Ramos (cell line): ENCODE data around the gene RASGRP1.

ENCODE experiments used
- in situ Hi-C: fragments of 300-500 bp; cut with MboI; formaldehyde crosslinking; loops from one replicate; pipeline ENCODE4 v1.14.3; 2022; ENCODE audit warnings: low sequenced_read_pairs; ENCODE audit not compliant: unreplicated experiment

Gene RASGRP1

GRCh38 chr15:38576837-38577236 is 12.2 kb upstream of the RASGRP1 start:
- in situ Hi-C loops = no loop called here

GRCh38 chr15:38576261-38576660 is 11.6 kb upstream of the RASGRP1 start:
- in situ Hi-C loops = no loop called here

GRCh38 chr15:38565287-38565670 is 665 bp upstream of the RASGRP1 start:
- in situ Hi-C loops = loop anchor here (5.0 kb wide), 1 partner anchor 122 kb away; no protein-coding TSS in a partner anchor

GRCh38 chr15:38563723-38564519 is 693 bp downstream of the RASGRP1 start:
- in situ Hi-C loops = no loop called here

GRCh38 chr15:38562278-38562677 is 2.3 kb downstream of the RASGRP1 start:
- in situ Hi-C loops = no loop called here

GRCh38 chr15:38560456-38560926 is 4.1 kb downstream of the RASGRP1 start:
- in situ Hi-C loops = no loop called here

- in situ Hi-C loops = no loop called here
Observed at GRCh38 chr15:38559636-38560307, 4.8 kb downstream of the RASGRP1 start.

- in situ Hi-C loops = no loop called here
Observed at GRCh38 chr15:38559131-38559530, 5.5 kb downstream of the RASGRP1 start.

GRCh38 chr15:38558372-38559059 is 6.1 kb downstream of the RASGRP1 start:
- in situ Hi-C loops = no loop called here

GRCh38 chr15:38557921-38558320 is 6.7 kb downstream of the RASGRP1 start:
- in situ Hi-C loops = no loop called here

GRCh38 chr15:38555686-38556334 is 8.8 kb downstream of the RASGRP1 start:
- in situ Hi-C loops = no loop called here

GRCh38 chr15:38554354-38554753 is 10.3 kb downstream of the RASGRP1 start:
- in situ Hi-C loops = no loop called here

GRCh38 chr15:38553071-38553470 is 11.5 kb downstream of the RASGRP1 start:
- in situ Hi-C loops = no loop called here

GRCh38 chr15:38551720-38552648 is 12.6 kb downstream of the RASGRP1 start:
- in situ Hi-C loops = no loop called here

- in situ Hi-C loops = no loop called here
Observed at GRCh38 chr15:38549222-38549621, 15.4 kb downstream of the RASGRP1 start.

GRCh38 chr15:38547255-38547997 is 17.2 kb downstream of the RASGRP1 start:
- in situ Hi-C loops = no loop called here

- in situ Hi-C loops = no loop called here
Observed at GRCh38 chr15:38545179-38545578, 19.4 kb downstream of the RASGRP1 start.

GRCh38 chr15:38541026-38541425 is 23.6 kb downstream of the RASGRP1 start:
- in situ Hi-C loops = no loop called here

- in situ Hi-C loops = no loop called here
Observed at GRCh38 chr15:38540510-38540909, 24.1 kb downstream of the RASGRP1 start.
